Kidney epithelial cell (primary cell): ENCODE data around the gene MRTO4. TPM values are rescaled to one million over a fixed set of nuclear protein-coding genes. Genes with fewer than 3 reads are reported as not detected.
A peak's percentile ranks its signal among the peaks of the same experiment; 100 is the strongest.
"Not testable (repeated sequence)": the region's sequence is repeated elsewhere in the genome, so short reads cannot be mapped to it uniquely, and the experiment has no call there.

Experiments
- DNase-seq: peaks from one replicate; pipeline ENCODE4 v3.0.0-alpha.2; 2010; ENCODE audit warnings: low read depth
- H3K27me3 ChIP-seq: 2 replicates; pipeline ENCODE4 v1.6.0; 2011; ENCODE audit warnings: low read length; ENCODE audit not compliant: control insufficient read depth, insufficient read depth
- H3K36me3 ChIP-seq: 2 replicates; pipeline ENCODE4 v1.5.1; 2011; ENCODE audit warnings: low read length; ENCODE audit not compliant: control insufficient read depth, insufficient read depth
- H3K4me3 ChIP-seq: 2 replicates; pipeline ENCODE4 v1.5.1; 2011; ENCODE audit warnings: low read depth, mild to moderate bottlenecking, control low read depth, low read length
- total RNA-seq: library from RNA; depleted of rRNA; stranded (reverse); fragments of >200 nt; gene quantifications from 2 replicates; pipeline ENCODE4 v1.2.3, GENCODE V29; 2015
- TF ChIP-seq, protein P1 (sequence below): IDR thresholded peaks from 2 replicates; pipeline ENCODE4 v1.5.1; 2011; ENCODE audit warnings: mild to moderate bottlenecking, moderate library complexity, low read length, control low read depth, inconsistent platforms; ENCODE audit not compliant: insufficient read depth, poor library complexity, severe bottlenecking

Gene MRTO4
- total RNA-seq, 1 donor from 2014 or later: 47.4 TPM

DNA sequence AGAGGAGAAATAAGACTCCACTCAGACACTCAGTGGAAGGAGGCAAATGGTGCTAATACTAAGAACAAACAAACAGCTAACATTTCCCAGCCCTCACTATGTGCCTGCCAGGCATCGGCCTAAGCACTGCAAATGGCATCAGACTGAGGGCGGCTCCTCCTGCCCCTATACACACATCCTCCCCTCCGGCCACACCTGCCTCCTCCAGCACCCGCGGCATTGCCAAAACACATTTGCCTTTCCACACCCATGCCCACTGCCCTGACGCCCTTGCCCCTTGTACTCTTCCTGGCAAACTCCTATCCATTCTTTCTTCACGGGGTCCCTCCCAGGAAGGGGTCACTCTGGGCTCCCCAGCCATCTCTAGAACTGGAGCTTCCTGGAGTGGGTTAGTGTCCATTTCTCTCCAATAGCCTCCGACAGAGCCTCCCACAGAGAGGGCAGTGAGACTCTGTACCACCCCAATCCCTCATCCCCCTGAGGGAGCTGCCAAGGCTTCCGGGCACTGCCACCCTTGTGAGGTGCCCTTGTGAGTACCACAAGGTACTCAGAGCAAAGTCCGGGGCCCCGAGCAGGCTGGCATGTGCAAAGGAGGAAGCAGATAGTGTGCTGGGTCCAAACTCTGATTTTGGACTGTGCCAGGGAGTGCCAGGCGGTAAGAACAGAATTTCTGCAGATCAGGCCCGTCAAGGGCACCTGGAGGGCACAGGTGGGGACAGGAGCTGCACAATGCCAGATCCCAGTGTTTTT, 36.0 kb downstream of the MRTO4 start:
- no peak for DNase-seq
- H3K27me3 ChIP-seq: peaks cover 4% of the 10 kb centered on the region
- TF ChIP-seq, protein P1, sequence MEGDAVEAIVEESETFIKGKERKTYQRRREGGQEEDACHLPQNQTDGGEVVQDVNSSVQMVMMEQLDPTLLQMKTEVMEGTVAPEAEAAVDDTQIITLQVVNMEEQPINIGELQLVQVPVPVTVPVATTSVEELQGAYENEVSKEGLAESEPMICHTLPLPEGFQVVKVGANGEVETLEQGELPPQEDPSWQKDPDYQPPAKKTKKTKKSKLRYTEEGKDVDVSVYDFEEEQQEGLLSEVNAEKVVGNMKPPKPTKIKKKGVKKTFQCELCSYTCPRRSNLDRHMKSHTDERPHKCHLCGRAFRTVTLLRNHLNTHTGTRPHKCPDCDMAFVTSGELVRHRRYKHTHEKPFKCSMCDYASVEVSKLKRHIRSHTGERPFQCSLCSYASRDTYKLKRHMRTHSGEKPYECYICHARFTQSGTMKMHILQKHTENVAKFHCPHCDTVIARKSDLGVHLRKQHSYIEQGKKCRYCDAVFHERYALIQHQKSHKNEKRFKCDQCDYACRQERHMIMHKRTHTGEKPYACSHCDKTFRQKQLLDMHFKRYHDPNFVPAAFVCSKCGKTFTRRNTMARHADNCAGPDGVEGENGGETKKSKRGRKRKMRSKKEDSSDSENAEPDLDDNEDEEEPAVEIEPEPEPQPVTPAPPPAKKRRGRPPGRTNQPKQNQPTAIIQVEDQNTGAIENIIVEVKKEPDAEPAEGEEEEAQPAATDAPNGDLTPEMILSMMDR: no peak
- no peaks in the 10 kb centered on the region for H3K36me3 ChIP-seq
- no peak overlapping the region for H3K4me3 ChIP-seq

DNA sequence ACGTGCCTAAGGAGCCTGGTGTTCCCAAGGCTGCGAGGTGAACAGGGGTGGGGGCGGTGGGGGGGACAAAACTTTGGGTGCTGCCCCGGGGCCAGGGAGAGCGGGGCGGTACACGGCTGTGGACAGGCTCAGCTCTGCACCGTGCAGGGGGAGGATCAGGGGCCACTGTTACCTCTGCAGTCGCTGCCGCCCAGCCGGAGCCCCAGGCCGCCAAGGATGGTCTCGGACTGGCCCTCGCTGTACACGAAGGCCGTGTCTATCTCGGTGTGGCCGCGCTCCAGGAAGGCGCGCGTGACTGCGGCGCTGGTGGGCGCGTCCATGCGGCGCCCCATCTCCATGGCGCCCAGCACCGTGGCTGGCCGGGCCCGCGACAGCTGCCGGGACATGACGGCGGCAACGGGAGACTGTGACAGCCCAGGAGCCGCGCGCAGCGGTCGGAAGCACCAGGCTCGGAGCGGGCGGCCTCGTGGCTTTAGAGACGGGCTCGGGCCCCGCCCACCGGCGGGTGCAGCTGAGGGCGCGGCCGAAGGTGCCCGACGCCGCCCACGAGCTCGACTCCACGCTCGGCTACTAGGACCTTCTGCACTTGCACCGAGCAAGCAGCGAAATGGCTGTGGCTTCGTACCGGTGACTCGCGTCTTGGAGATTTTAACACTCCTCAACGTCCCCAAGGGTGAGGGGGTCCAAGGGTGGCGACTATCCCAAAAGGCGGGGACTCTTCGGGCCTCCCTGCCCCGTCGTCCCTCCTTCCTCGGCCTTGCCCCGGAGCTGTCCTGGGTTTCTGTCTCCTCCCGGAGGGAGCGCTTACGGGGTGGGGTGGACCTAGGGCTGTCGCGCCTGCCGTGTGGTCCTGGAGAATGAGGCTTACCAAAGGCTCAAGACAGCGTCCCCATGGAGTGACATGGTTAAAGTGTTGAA, 37.0 kb downstream of the MRTO4 start, which contains the start of gene AKR7A3:
Gene AKR7A3 (minus strand): TSS at position 447 of the 918 bp plus-strand sequence. CDS start 61 bp downstream, at position 386.
- DNase-seq, H3K27me3 ChIP-seq, H3K36me3 ChIP-seq: not testable (repeated sequence)
- peak within 1 kb of the TSS; percentile 36 for H3K4me3 ChIP-seq

GRCh38 chr1:19289244-19289643, 37.6 kb downstream of the MRTO4 start:
- Histone ChIP-seq H3K27me3 (peaks cover 4% of the 10 kb centered on the region), H3K36me3 (no peaks in the 10 kb centered on the region), H3K4me3 (no peak overlapping the region)
- DNase-seq: no peak
- TF ChIP-seq, protein P1: no peak

DNA sequence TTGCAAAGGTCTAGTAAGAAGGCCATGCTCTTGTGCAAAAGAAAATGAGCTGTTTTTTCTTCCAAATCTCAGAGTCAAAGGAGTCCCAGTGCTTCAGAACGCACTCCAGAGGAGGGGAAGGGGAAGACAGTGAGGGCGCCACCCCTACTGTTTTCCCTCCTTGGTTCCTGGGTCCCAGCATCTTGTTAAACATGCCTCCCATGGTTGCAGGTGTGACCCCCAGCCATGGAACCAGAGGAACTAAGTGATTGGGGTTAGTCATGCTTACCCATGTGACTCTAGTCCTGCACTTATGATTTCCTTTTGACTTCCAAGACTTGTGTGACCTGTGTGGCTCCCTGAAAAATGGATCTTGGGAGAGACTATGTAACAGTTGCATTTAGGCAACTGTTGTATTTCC, 43.0 kb downstream of the MRTO4 start:
- no peak overlapping the region for H3K4me3 ChIP-seq
- TF ChIP-seq, protein P1: no peak
- H3K36me3 ChIP-seq: no peaks in the 10 kb centered on the region
- no peak for DNase-seq
- no peaks in the 10 kb centered on the region for H3K27me3 ChIP-seq

DNA sequence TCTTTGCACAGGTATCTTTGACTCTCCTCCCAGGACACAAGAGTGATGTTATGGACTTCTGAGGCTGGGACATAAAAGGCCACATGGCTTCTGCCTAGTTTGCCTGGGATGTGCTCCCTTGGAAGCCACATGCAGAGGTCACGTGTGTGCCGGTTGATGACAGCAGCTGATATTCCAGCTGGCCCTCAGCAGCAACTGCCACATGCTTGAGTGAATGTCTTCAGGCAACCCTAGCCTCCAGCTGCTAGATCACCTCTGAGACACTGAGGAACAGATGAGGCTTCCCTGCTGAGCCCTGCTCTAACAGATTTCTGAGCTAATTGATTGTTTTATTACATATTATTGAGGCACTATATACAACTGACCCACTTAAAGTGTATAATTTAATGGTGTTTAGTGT, 48.6 kb downstream of the MRTO4 start:
- Histone ChIP-seq H3K27me3 (no peaks in the 10 kb centered on the region), H3K4me3 (no peak overlapping the region), H3K36me3 (no peaks in the 10 kb centered on the region)
- no peak for DNase-seq
- TF ChIP-seq, protein P1: no peak

DNA sequence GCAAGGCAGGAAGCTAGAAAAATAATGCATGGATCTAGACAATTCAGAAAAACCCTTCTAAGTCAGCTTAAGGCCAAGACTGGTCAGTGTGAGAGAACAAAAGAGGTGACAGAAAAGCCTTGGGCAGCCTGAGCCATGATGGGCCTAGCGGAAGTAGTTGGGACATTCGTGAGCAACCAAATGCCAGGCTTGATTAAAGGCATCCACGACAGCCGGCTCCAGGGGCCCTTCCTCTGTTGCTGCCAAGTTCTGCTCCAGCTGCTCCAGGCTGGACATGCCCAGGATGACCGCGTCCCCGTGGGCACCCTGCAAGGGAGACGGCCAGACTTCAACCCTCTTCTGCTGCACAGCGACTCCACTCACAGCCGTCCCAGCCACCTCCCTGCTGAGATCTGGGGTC, 52.5 kb downstream of the MRTO4 start:
- not testable (repeated sequence) for DNase-seq, H3K27me3 ChIP-seq, H3K4me3 ChIP-seq, H3K36me3 ChIP-seq
